IMR-90 (cell line): ENCODE data around the gene HOXB9. TPM values are rescaled to one million over a fixed set of nuclear protein-coding genes. Genes with fewer than 3 reads are reported as not detected.

Source experiments
- ATAC-seq: fragments of 200-7000 bp; cut with Tn5 transposase; 2 replicates; pipeline ENCODE4 v1.9.1; 2020; ENCODE audit warnings: low read depth, mild to moderate bottlenecking, moderate library complexity
- BruUV-seq: library from RNA; stranded (reverse); fragments of 400-500 nt; replicated peaks from 2 replicates; lab custom pipeline; 2021; lab: Mats Ljungman, UMichigan
- CTCF ChIA-PET: fragments of 300-600 bp; formaldehyde crosslinking; extraction: SDS; loops from one replicate; lab custom pipeline; 2021; ENCODE audit warnings: antibody characterized with exemption; lab: Yijun Ruan, JAX
- POLR2A ChIA-PET: fragments of 300-600 bp; sonication (Branson Sonifier 250); formaldehyde crosslinking; loops from one replicate; lab custom pipeline; 2022; ENCODE audit warnings: antibody characterized with exemption; ENCODE audit not compliant: unreplicated experiment; lab: Charles Lee
- DNase-seq: peaks from one replicate; pipeline ENCODE4 v3.0.0; 2013
- H2AFZ ChIP-seq: replicated peaks from 2 replicates; pipeline ENCODE3; 2013; ENCODE audit warnings: low read length, mild to moderate bottlenecking; ENCODE audit not compliant: poor library complexity
- H2AK5ac ChIP-seq: 2 replicates; pipeline ENCODE4 v1.6.1; 2013; ENCODE audit warnings: low read depth, low read length, inconsistent platforms
- H2AK9ac ChIP-seq: replicated peaks from 2 replicates; pipeline ENCODE3; 2013; ENCODE audit warnings: mild to moderate bottlenecking, low read depth, low read length, moderate library complexity; ENCODE audit not compliant: poor library complexity
- H2BK120ac ChIP-seq: 2 replicates; pipeline ENCODE4 v1.6.1; 2013; ENCODE audit warnings: low read depth, low read length, inconsistent platforms
- H2BK15ac ChIP-seq: 3 replicates; pipeline ENCODE4 v1.6.1; 2013; ENCODE audit warnings: low read depth, low read length, inconsistent platforms
- H2BK20ac ChIP-seq: 2 replicates; pipeline ENCODE4 v1.6.1; 2013; ENCODE audit warnings: low read depth, mild to moderate bottlenecking, inconsistent platforms, low read length, moderate library complexity
- H2BK5ac ChIP-seq: 2 replicates; pipeline ENCODE4 v1.6.1; 2013; ENCODE audit warnings: mild to moderate bottlenecking, low read depth, low read length, inconsistent platforms; ENCODE audit not compliant: poor library complexity, severe bottlenecking
- H3K14ac ChIP-seq: replicated peaks from 2 replicates; pipeline ENCODE4 v1.6.1; 2013; ENCODE audit warnings: low read depth, low read length, inconsistent platforms
- H3K18ac ChIP-seq: 2 replicates; pipeline ENCODE4 v1.6.1; 2013; ENCODE audit warnings: low read depth, low read length, control low read depth
- H3K23ac ChIP-seq: 2 replicates; pipeline ENCODE4 v1.6.1; 2013; ENCODE audit warnings: low read depth, low read length, inconsistent platforms
- H3K27ac ChIP-seq: 2 replicates; pipeline ENCODE4 v1.5.1; 2013; ENCODE audit warnings: mild to moderate bottlenecking, control low read depth, low read length; ENCODE audit not compliant: insufficient read depth
- H3K27me3 ChIP-seq: 2 replicates; pipeline ENCODE4 v1.6.1; 2013; ENCODE audit warnings: low read length; ENCODE audit not compliant: control insufficient read depth, insufficient read depth
- H3K36me3 ChIP-seq: 2 replicates; pipeline ENCODE4 v1.6.1; 2013; ENCODE audit warnings: low read length, mixed read lengths; ENCODE audit not compliant: control insufficient read depth, insufficient read depth
- H3K4ac ChIP-seq: 2 replicates; pipeline ENCODE4 v1.6.1; 2013; ENCODE audit warnings: low read depth, low read length, inconsistent platforms
- H3K4me1 ChIP-seq: 2 replicates; pipeline ENCODE4 v1.6.1; 2013; ENCODE audit warnings: low read length, mixed read lengths; ENCODE audit not compliant: control insufficient read depth, insufficient read depth
- H3K4me2 ChIP-seq: 2 replicates; pipeline ENCODE4 v1.6.1; 2013; ENCODE audit warnings: low read depth, mild to moderate bottlenecking, control low read depth, low read length, moderate library complexity
- H3K4me3 ChIP-seq: 2 replicates; pipeline ENCODE4 v1.5.1; 2013; ENCODE audit warnings: low read depth, mild to moderate bottlenecking, control low read depth, low read length, moderate library complexity; ENCODE audit not compliant: insufficient read depth
- H3K56ac ChIP-seq: 2 replicates; pipeline ENCODE4 v1.6.1; 2013; ENCODE audit warnings: low read length, inconsistent platforms; ENCODE audit not compliant: insufficient read depth; ENCODE audit errors: extremely low read depth
- H3K79me1 ChIP-seq, 2 experiments: 2 replicates each; pipeline ENCODE4 v1.6.1; 2013; ENCODE audit warnings: low read length in 2 of 2, inconsistent platforms in 1 of 2, low read depth in 1 of 2
- H3K9ac ChIP-seq: 2 replicates; pipeline ENCODE4 v1.6.1; 2013; ENCODE audit warnings: low read depth, low read length, control low read depth
- H3K9me1 ChIP-seq: 2 replicates; pipeline ENCODE4 v1.6.1; 2013; ENCODE audit warnings: low read length, inconsistent platforms; ENCODE audit not compliant: insufficient read depth
- H3K9me3 ChIP-seq: 2 replicates; pipeline ENCODE4 v1.6.1; 2013; ENCODE audit warnings: low read length; ENCODE audit not compliant: control insufficient read depth, insufficient read depth
- H4K20me1 ChIP-seq: 2 replicates; pipeline ENCODE4 v1.6.1; 2013; ENCODE audit warnings: low read length, inconsistent platforms; ENCODE audit not compliant: insufficient read depth
- H4K5ac ChIP-seq: 2 replicates; pipeline ENCODE4 v1.6.1; 2013; ENCODE audit warnings: mild to moderate bottlenecking, low read depth, low read length, control low read depth
- H4K8ac ChIP-seq, 2 experiments: 2 replicates each; pipeline ENCODE4 v1.6.1; 2013; ENCODE audit warnings: low read depth in 2 of 2, low read length in 2 of 2, control low read depth in 1 of 2, inconsistent platforms in 1 of 2
- H4K91ac ChIP-seq: 2 replicates; pipeline ENCODE4 v1.6.1; 2013; ENCODE audit warnings: low read depth, low read length, inconsistent platforms; ENCODE audit not compliant: insufficient read depth
- CEBPB ChIP-seq: IDR thresholded peaks from 2 replicates; pipeline ENCODE4 v1.6.1; 2012; ENCODE audit warnings: low read depth, low read length, improper control_type of control experiment
- FOS ChIP-seq: fragments of 150-350 bp; IDR thresholded peaks from 2 replicates; pipeline ENCODE4 v1.6.1; 2016; ENCODE audit warnings: low read depth, low read length
- MAFK ChIP-seq: IDR thresholded peaks from 2 replicates; pipeline ENCODE4 v1.6.1; 2012; ENCODE audit warnings: low read depth, low read length, improper control_type of control experiment
- MAZ ChIP-seq: IDR thresholded peaks from 2 replicates; pipeline ENCODE4 v1.6.1; 2012; ENCODE audit warnings: low read depth, mild to moderate bottlenecking, low read length, improper control_type of control experiment, moderate library complexity, borderline replicate concordance
- RAD21 ChIP-seq: IDR thresholded peaks from 2 replicates; pipeline ENCODE4 v1.6.1; 2012; ENCODE audit warnings: low read length, improper control_type of control experiment
- RCOR1 ChIP-seq: IDR thresholded peaks from 2 replicates; pipeline ENCODE4 v1.6.1; 2012; ENCODE audit warnings: mild to moderate bottlenecking, low read length, improper control_type of control experiment; ENCODE audit not compliant: insufficient replicate concordance
- WGBS, 2 experiments: methylation state at CpG; one replicate each; pipeline versions ENCODE4 v1.1.5 to v1.1.7; 2013; ENCODE audit warnings: missing lambda C conversion rate in 2 of 2; ENCODE audit not compliant: insufficient read length in 1 of 2; ENCODE audit errors: extremely low coverage in 2 of 2; 5-methylcytosine and 5-hydroxymethylcytosine counted together
- dilution Hi-C: fragments of 300-500 bp; cut with HindIII; formaldehyde crosslinking; loops from one replicate; pipeline ENCODE4 v1.14.3; 2018; ENCODE audit warnings: low sequenced_read_pairs; ENCODE audit not compliant: unreplicated experiment
- in situ Hi-C: fragments of 300-500 bp; cut with MboI; formaldehyde crosslinking; loops from 3 replicates; pipeline ENCODE4 v1.14.3; 2019; ENCODE audit warnings: low sequenced_read_pairs, inconsistent platforms, mixed read lengths
- intact Hi-C: fragments of 100-400 bp; cut with micrococcal nuclease; formaldehyde crosslinking; loops from 2 replicates; pipeline ENCODE4 v1.10.0; 2022
- polyA plus RNA-seq, 3 experiments: library from polyadenylated mRNA; depleted of rRNA; stranded (reverse); fragments of >200 nt; gene quantifications; 2 replicates each; pipeline ENCODE4 v1.2.3, GENCODE V29; 2012; ENCODE audit warnings: low replicate concordance in 1 of 3
- total RNA-seq: library from RNA; depleted of rRNA; stranded (reverse); fragments of >200 nt; gene quantifications from 2 replicates; pipeline ENCODE4 v1.2.3, GENCODE V29; 2012
- TF ChIP-seq, protein P1 (sequence below): conservative IDR thresholded peaks from 2 replicates; pipeline ENCODE4 v1.5.1; 2012; ENCODE audit warnings: mild to moderate bottlenecking, low read depth, low read length, improper control_type of control experiment
- TF ChIP-seq, protein P2 (sequence below): fragments of 150-350 bp; IDR thresholded peaks from 2 replicates; pipeline ENCODE4 v1.6.1; 2017; ENCODE audit warnings: mild to moderate bottlenecking, antibody characterized with exemption, low read length, low read depth

The HOXB9 gene
- total and polyA plus RNA-seq, 2 of the 4 experiments (the other 2 are of a cell fraction), result 0.05 TPM; not detected in 1

DNA sequence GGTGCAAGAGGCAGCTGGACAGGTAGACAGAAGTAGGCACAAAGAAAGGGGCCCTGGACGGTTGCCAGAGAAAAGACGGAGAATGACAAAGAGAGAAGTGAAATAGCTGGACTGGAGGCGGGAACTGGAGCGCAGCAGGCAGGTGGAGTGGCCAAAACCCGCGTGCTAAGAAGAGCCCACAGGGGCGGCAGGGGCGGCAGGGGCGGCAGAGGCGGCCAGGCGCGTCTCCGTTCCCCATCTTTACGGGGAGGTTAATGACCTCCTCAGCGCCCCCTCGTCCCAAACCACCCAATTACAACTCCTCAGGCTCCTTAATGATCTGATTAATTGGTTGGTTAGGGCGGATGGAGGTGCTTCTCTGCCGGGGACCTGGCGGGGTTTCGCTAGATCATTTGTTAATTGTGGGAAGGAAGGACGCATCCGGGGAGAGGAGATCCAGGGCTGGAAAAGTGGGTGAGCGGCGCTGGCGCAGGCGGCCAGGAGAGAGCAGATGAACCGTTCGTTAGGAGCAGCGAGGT, 15.4 kb upstream of the HOXB9 start:
- Histone ChIP-seq H2BK5ac (no peak overlapping the region), H3K9me1 (no peaks in the 10 kb centered on the region), H2AFZ (no peak overlapping the region), H2BK120ac (no peak overlapping the region), H2AK9ac (no peak overlapping the region), H4K5ac (no peak overlapping the region), H3K4ac (no peak overlapping the region), H3K9me3 (peaks cover 11% of the 10 kb centered on the region), H4K91ac (no peak overlapping the region), H3K27me3 (peaks cover 100% of the 10 kb centered on the region), H3K18ac (no peak overlapping the region), H3K23ac (no peak overlapping the region), H3K27ac (no peak overlapping the region), H3K56ac (no peak overlapping the region), H2AK5ac (no peak overlapping the region), H2BK15ac (no peak overlapping the region), H3K9ac (no peak overlapping the region), H3K4me1 (no peaks in the 10 kb centered on the region), H4K8ac (no peak overlapping the region), H2BK20ac (no peak overlapping the region), H3K14ac (no peak overlapping the region), H4K20me1 (no peaks in the 10 kb centered on the region), H3K4me3 (no peak overlapping the region), H3K36me3 (no peaks in the 10 kb centered on the region), H3K79me1 (no peaks in the 10 kb centered on the region), H3K4me2 (no peak overlapping the region)
- dilution Hi-C loops (no loop called here), in situ Hi-C loops (loop anchor here (10.0 kb wide), 1 partner anchor 63 kb away; no protein-coding TSS in a partner anchor), intact Hi-C loops (no loop called here)
- no TSS peak for BruUV-seq
- TF ChIP-seq FOS (no peak), MAZ (no peak), RAD21 (no peak), RCOR1 (no peak), MAFK (no peak), CEBPB (no peak)
- TF ChIP-seq, protein P1, sequence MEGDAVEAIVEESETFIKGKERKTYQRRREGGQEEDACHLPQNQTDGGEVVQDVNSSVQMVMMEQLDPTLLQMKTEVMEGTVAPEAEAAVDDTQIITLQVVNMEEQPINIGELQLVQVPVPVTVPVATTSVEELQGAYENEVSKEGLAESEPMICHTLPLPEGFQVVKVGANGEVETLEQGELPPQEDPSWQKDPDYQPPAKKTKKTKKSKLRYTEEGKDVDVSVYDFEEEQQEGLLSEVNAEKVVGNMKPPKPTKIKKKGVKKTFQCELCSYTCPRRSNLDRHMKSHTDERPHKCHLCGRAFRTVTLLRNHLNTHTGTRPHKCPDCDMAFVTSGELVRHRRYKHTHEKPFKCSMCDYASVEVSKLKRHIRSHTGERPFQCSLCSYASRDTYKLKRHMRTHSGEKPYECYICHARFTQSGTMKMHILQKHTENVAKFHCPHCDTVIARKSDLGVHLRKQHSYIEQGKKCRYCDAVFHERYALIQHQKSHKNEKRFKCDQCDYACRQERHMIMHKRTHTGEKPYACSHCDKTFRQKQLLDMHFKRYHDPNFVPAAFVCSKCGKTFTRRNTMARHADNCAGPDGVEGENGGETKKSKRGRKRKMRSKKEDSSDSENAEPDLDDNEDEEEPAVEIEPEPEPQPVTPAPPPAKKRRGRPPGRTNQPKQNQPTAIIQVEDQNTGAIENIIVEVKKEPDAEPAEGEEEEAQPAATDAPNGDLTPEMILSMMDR, result no peak
- TF ChIP-seq, protein P2, sequence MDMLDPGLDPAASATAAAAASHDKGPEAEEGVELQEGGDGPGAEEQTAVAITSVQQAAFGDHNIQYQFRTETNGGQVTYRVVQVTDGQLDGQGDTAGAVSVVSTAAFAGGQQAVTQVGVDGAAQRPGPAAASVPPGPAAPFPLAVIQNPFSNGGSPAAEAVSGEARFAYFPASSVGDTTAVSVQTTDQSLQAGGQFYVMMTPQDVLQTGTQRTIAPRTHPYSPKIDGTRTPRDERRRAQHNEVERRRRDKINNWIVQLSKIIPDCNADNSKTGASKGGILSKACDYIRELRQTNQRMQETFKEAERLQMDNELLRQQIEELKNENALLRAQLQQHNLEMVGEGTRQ, result no peak
- ATAC-seq (no peak), DNase-seq (no peak)
- ChIA-PET CTCF (no interaction called here), POLR2A (no interaction called here)
- 11% methylated on average over 5 of the region's 29 CpGs; no CpG with 5 or more reads in 1 of the 2 experiments for WGBS, 2 experiments
